DOHH2 (cell line): ENCODE data around the gene CNTN5.

Source experiments
- H3F3A ChIP-seq: fragments of 200-600 bp; sonication (generic), shearing (Covaris generic); 2 replicates; pipeline ENCODE4 v1.6.0; 2016; ENCODE audit warnings: antibody characterized with exemption, mild to moderate bottlenecking; ENCODE audit not compliant: control insufficient read depth, insufficient read depth
- H3K27ac ChIP-seq: fragments of 200-600 bp; sonication (generic); 2 replicates; pipeline ENCODE4 v1.5.1; 2014; ENCODE audit warnings: low read depth, mild to moderate bottlenecking, low read length, moderate library complexity
- H3K27me3 ChIP-seq: fragments of 200-600 bp; sonication (generic); 2 replicates; pipeline ENCODE4 v1.6.1; 2014; ENCODE audit warnings: mild to moderate bottlenecking, low read length, mixed read lengths; ENCODE audit not compliant: control insufficient read depth
- H3K36me3 ChIP-seq: fragments of 200-600 bp; sonication (generic); 2 replicates; pipeline ENCODE4 v1.6.1; 2014; ENCODE audit warnings: mild to moderate bottlenecking, low read length, moderate library complexity, mixed read lengths; ENCODE audit not compliant: control insufficient read depth
- H3K4me1 ChIP-seq: fragments of 200-600 bp; sonication (generic); 2 replicates; pipeline ENCODE4 v1.6.1; 2014; ENCODE audit warnings: mild to moderate bottlenecking, low read length, mixed read lengths; ENCODE audit not compliant: control insufficient read depth
- H3K4me2 ChIP-seq: fragments of 200-600 bp; sonication (generic); 2 replicates; pipeline ENCODE4 v1.6.0; 2014; ENCODE audit warnings: mild to moderate bottlenecking, low read length, moderate library complexity
- H3K4me3 ChIP-seq: fragments of 200-600 bp; sonication (generic); 2 replicates; pipeline ENCODE4 v1.5.1; 2014; ENCODE audit warnings: mild to moderate bottlenecking, low read length, mixed read lengths
- H3K79me2 ChIP-seq: fragments of 200-600 bp; sonication (generic); 2 replicates; pipeline ENCODE4 v1.6.1; 2014; ENCODE audit warnings: mild to moderate bottlenecking, low read length, mixed read lengths; ENCODE audit not compliant: control insufficient read depth
- H3K9me2 ChIP-seq: fragments of 200-600 bp; sonication (generic); replicated peaks from 2 replicates; pipeline ENCODE4 v1.6.1; 2014; ENCODE audit warnings: mild to moderate bottlenecking, low read length, mixed read lengths; ENCODE audit not compliant: control insufficient read depth
- H3K9me3 ChIP-seq: fragments of 200-600 bp; sonication (generic); 2 replicates; pipeline ENCODE4 v1.6.1; 2014; ENCODE audit warnings: antibody characterized with exemption, low read length, mixed read lengths; ENCODE audit not compliant: control insufficient read depth, insufficient read depth
- H4K20me1 ChIP-seq: fragments of 200-600 bp; sonication (generic); 2 replicates; pipeline ENCODE4 v1.6.0; 2014; ENCODE audit warnings: low read depth, mild to moderate bottlenecking, antibody characterized with exemption, low read length, moderate library complexity; ENCODE audit not compliant: control insufficient read depth, insufficient read depth
- CTCF ChIP-seq: fragments of 200-600 bp; sonication (generic); IDR thresholded peaks from one replicate; pipeline ENCODE4 v1.5.1; 2014; ENCODE audit warnings: antibody characterized with exemption, mild to moderate bottlenecking, low read depth, low read length; ENCODE audit not compliant: poor library complexity, severe bottlenecking
- EZH2phosphoT487 ChIP-seq: fragments of 200-600 bp; sonication (generic); IDR thresholded peaks from 2 replicates; pipeline ENCODE4 v1.6.1; 2017; ENCODE audit warnings: borderline replicate concordance, mild to moderate bottlenecking, antibody characterized with exemption, low read length, moderate library complexity, mixed read lengths

The CNTN5 gene

GRCh38 chr11:99708928-99709672 lies 688.4 kb downstream of the CNTN5 start:
- Histone ChIP-seq H3K27ac (no peak overlapping the region), H3K4me2 (no peak overlapping the region), H3K79me2 (no peaks in the 10 kb centered on the region), H3K36me3 (no peaks in the 10 kb centered on the region), H3K9me3 (no peaks in the 10 kb centered on the region), H3F3A (no peaks in the 10 kb centered on the region), H3K9me2 (no peaks in the 10 kb centered on the region), H3K27me3 (no peaks in the 10 kb centered on the region), H3K4me1 (no peaks in the 10 kb centered on the region), H3K4me3 (no peak overlapping the region), H4K20me1 (no peaks in the 10 kb centered on the region)
- TF ChIP-seq EZH2phosphoT487 (no peak), CTCF (no peak)

GRCh38 chr11:99716302-99716701 lies 695.6 kb downstream of the CNTN5 start:
- Histone ChIP-seq H3K36me3 (no peaks in the 10 kb centered on the region), H3K4me3 (no peak overlapping the region), H3K27me3 (no peaks in the 10 kb centered on the region), H3F3A (no peaks in the 10 kb centered on the region), H3K79me2 (no peaks in the 10 kb centered on the region), H3K9me3 (no peaks in the 10 kb centered on the region), H4K20me1 (no peaks in the 10 kb centered on the region), H3K9me2 (no peaks in the 10 kb centered on the region), H3K27ac (no peak overlapping the region), H3K4me1 (no peaks in the 10 kb centered on the region), H3K4me2 (no peak overlapping the region)
- TF ChIP-seq CTCF (no peak), EZH2phosphoT487 (no peak)

- Histone ChIP-seq H3K9me3 (no peaks in the 10 kb centered on the region), H3K27me3 (no peaks in the 10 kb centered on the region), H3K4me3 (no peak overlapping the region), H3K4me1 (no peaks in the 10 kb centered on the region), H4K20me1 (no peaks in the 10 kb centered on the region), H3K79me2 (no peaks in the 10 kb centered on the region), H3K27ac (no peak overlapping the region), H3K36me3 (no peaks in the 10 kb centered on the region), H3K9me2 (no peaks in the 10 kb centered on the region), H3K4me2 (no peak overlapping the region), H3F3A (no peaks in the 10 kb centered on the region)
- TF ChIP-seq EZH2phosphoT487 (no peak), CTCF (no peak)
These were observed 697.5 kb downstream of the CNTN5 start for GRCh38 chr11:99718291-99718690.
